Stimulated activated naive CD4-positive, alpha-beta T cell (primary cell): Measurements from ENCODE around the gene SPTB.
A peak's percentile ranks its signal among the peaks of the same experiment; 100 is the strongest.
"Not testable (repeated sequence)": the region's sequence is repeated elsewhere in the genome, so short reads cannot be mapped to it uniquely, and the experiment has no call there.

ENCODE experiments used
- DNase-seq, 6 experiments: peaks; one replicate each; lab custom pipeline; 2025; lab: John Stamatoyannopoulos, UW

The SPTB gene

DNA sequence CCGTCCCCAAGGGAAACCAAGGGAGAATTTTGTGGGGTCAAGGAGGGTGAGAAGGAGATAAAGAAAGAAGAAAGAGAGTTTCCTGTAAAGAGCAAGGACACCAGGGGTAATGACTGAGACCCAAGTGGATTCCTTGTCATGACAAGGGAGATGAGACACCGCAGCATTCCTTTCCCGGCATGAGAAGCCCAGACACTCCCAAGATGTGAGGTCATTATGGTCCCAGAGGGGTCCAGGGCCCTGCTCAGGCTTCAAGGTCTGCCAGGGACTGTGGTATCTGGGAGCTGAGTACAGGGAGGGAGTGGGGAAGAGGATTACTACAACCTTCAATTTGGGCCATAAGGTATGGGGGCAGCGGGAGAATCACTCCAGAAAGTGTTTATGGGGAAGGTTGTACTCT lies 58.1 kb downstream of the SPTB start:
- no peak for DNase-seq

DNA sequence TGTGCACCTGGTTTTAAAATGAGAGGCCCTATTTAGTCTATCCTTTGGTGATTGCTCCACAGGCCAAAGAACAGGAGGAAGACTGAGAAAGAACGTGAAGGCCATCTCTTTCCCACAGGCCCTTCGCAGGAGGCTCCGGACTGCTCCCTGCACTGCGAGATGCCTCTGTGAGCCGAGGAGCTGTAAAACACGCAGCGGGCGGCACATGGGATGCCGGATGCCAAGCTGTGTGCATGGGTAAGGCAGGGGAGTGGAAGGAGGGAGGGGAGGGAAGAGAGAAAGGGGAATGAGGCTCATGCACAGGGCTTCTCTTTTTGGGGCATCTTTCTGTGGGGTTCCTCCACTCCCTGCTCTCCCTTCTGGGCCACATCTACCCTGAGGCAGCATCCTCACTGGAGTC lies 61.6 kb downstream of the SPTB start:
- no peak for DNase-seq

GRCh38 chr14:64817631-64818030 lies 62.1 kb downstream of the SPTB start:
- no peak for DNase-seq

GRCh38 chr14:64816221-64816783 lies 63.4 kb downstream of the SPTB start:
- DNase-seq = no peak

- DNase-seq = no peak
Observed at GRCh38 chr14:64815257-64815656, 64.5 kb downstream of the SPTB start.

- peak in 5 of 6 experiments; percentile 6 to 20 (median 13) for DNase-seq
Observed at GRCh38 chr14:64812412-64812811, 67.3 kb downstream of the SPTB start.

DNA sequence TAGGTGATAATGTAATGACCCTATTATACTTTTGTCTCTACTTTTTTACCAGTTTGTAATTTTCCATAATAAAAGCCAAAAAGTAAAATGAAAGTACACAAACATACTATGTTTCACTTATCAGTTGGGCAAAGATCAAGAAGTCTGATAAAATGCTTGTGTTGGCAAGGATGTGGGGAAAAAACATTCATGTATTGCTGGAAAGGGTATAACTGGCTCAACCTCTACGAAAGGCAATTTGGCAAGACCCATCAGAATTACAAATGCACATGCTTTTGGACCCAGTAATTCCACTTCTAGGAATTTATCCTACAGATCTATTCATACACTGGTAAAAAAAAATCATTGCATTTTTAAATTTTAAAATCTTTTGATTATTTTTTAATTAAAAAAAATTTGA lies 68.0 kb downstream of the SPTB start:
- DNase-seq = no peak

- DNase-seq = no peak
Observed at GRCh38 chr14:64808449-64808848, 71.3 kb downstream of the SPTB start.

DNA sequence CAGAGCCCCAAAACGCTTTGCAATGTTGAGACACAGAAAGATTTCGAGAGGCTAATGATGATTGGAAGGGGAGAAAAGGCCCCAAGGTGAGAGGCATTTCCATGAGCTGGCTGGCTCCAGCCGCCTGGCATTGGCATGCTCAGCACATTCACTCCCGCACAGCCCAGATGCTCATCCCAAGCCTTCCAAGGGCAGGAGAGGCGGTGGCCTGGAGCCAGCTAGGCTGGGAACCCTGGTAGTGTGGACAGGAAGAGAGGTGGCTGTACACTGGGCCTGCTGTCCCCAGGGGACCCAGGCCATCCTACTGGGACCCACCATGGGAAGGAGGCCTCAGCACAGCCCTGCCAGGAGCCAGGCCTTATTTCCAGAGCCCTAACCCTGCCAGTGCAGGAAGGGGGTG lies 72.2 kb downstream of the SPTB start:
- DNase-seq = no peak

- DNase-seq = no peak
Observed at GRCh38 chr14:64806862-64807495, 72.7 kb downstream of the SPTB start.

DNA sequence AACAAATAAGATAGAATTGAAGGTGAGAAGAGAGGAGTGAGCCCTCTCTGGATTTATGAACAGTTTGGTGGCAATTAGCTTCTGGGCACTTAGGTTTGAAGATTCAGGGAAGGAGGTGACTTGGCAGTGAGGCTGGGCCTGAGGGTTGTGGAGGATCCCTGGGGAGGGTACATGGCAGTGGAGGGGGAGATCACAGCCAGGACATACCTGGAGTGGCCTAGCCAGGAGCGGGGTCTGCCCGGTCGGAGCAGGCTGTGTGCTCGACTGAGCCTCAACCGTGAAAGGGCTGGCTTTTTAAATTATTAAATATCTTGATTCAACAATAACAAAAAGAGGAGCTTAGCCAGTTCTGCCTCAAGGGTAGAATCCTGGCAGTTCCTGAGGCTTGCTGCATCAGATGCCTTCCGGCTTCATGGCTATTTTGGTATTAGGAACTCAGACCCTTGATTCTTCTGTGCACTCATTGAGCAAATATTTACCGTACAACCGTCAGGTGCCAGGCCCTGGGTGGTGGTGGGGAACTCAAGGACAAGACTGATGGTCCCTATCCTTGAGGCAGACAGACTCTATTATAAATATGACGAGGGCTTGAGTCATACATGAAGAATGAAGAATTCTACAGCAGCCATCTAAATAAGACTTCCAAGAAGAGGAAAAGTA lies 73.4 kb downstream of the SPTB start:
- no peak for DNase-seq

GRCh38 chr14:64805646-64806045 lies 74.1 kb downstream of the SPTB start:
- DNase-seq = not testable (repeated sequence)

DNA sequence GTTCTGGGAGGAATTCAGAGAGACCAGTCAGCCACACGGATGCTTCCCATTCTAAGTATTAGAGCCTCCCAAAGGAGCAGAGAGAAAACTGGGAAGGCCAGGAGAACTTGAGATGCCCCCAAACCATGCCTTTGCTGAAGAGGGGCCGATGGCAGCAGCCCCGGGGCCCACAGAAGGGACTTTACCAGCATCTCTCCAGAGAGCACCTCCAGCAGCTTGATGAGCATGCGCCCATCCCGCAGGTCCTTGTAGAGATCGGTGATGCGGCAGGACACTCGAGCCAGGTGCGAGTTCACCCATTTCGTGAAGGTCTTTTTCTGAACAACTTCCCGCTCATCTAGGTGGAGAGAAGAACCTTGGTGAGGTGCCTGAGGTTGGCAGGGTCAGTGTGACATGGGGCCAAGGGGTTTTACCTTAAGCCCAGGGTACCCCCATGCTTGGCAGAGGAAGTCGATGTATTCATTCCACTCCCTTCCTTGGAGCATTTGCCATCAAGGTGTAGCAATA lies 74.9 kb downstream of the SPTB start:
- DNase-seq = no peak

- DNase-seq = no peak
Observed at GRCh38 chr14:64801800-64802199, 77.9 kb downstream of the SPTB start.

DNA sequence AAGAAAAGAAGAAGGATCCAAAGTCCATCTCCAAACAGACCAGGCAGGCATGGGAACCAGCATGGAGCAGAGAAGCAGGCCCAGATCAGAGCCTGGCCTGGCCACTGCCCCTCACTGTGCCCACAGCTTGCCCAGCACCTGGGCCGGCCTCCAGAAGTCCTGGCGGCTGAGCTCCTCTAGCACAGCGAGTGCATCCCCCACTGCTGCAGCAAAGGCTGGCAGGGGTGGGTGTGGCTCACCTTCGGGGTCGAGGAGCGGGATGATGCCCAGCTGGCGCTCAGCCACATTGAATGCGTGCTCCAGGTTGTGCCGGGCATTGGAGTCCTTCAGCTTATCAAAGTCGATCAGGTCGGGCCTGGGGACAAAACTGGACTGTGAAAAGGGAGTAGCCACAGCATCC lies 78.7 kb downstream of the SPTB start:
- DNase-seq = no peak

DNA sequence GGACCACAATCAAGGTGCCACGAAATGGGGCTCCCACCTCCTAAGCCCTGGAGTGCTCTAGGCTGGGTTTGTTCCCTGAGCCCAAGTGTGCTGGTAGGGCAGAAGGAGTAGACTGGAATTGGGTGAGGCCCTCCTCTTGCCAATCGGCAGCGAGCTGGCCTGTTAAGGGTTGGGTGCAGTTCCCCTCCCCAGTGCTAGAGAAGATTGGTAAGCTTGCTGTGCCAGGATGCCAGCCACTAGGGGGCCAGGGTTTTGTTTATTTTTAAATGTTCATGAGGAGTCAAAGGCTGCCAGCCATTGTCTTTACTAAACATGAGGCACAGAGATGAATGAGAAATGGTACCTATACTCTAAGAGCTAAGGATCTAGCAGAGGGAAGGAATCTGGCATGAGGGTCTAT lies 79.7 kb downstream of the SPTB start:
- DNase-seq = peak in 1 of 6 experiments; percentile 8

- DNase-seq = no peak
Observed at GRCh38 chr14:64799555-64799954, 80.2 kb downstream of the SPTB start.

DNA sequence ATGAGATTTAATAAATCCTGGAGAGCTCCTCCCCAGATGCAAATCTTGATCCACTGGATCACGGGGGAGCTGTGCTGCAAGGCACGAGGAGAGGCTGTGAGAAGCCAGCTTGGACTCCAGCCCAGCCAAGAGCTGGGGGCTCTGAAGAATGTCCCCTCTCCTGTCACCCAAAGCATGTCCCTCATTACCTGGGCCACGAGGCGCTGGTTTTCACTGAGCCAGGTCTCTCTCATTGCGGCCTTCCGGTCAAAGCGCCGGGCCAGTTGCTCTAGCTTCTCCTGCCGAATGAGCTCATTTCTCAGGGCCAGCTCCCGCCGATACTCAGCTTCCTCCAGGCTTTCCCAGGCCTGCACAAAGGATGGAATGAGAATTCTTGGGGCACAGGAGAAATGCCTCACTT lies 83.3 kb downstream of the SPTB start:
- no peak for DNase-seq

DNA sequence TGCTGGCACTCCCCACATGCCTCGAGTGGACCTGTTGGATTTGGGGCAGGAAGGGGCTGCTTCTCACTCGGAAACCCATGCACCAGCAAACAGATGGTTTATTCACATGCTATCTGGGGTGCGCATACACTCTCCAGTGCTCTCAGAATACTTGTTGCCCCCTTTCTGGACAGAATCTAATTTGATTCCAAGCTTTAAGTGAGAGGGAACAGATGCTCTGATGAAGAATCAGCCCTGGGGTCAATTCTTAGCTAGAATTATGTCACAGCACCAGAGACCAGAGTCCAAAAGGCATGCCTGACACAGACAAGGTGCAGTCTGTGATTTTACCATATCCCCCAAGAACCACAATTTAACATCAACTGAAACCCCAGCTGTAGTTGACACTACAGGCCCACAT lies 83.8 kb downstream of the SPTB start:
- DNase-seq = no peak

GRCh38 chr14:64795211-64795610 lies 84.5 kb downstream of the SPTB start:
- no peak for DNase-seq

DNA sequence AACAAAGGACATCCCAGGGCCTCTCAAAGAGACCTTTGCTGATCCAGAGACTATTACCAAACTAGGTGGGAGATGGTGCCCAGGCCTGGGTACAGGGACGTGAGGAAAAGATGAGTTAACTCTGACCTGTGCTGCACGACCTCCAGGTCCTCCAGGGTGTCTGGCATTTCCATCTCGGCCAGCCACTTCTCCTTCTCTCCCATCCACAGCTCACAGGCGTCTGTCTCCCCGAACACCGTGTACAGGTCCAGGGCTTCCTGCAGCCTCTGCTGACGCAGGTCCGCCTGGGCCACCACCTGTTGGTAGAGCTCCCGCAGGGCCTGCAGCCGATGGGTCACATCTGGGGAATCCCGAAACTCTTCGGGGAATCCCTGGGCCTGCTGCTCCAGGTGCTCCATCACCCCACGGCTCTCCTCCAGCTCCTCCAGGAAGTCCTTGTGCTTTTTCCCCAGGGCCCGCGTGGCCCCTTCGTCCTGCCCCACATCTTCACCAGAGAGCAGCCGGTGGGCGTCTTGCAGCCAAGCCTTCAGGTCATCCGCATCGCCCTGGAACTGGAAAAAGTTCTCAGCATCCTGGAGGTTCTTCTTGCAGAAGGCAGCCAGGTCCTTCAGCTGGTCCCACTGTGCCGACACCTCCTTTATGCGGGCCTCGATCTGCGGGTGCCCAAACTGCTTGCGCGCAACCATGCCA lies 86.7 kb downstream of the SPTB start:
- no peak for DNase-seq

DNA sequence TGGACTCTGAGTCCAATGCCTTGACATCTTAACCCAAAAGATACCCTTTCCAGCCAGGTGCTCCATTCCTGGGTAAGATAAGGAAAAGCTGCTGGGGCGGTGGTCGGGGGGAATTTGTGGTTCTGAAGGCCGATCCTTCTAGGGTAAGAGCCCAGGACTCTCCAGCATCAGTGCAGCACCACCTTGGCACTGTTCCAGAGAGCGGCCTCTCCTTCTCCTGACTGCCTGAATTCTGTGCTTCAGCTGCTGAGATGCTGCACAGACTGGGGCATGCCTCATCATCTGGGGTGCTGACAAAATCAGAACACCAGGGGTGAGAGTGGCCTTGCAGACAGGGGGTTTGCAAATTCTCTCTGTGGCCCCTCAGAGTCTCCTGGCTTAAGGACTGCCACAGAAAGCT lies 87.5 kb downstream of the SPTB start:
- DNase-seq = no peak

- DNase-seq = no peak
Observed at GRCh38 chr14:64790478-64790877, 89.2 kb downstream of the SPTB start.
